ENCODE results near the gene GOLGA6C. TPM values are rescaled to one million over a fixed set of nuclear protein-coding genes. Genes with fewer than 3 reads are reported as not detected.
"Not testable (repeated sequence)": the region's sequence is repeated elsewhere in the genome, so short reads cannot be mapped to it uniquely, and the experiment has no call there.

The GOLGA6C gene
- not detected for total RNA-seq

- not testable (repeated sequence) for DNase-seq (ENCODE audit: low read depth in 2 of 3, low spot score in 2 of 3)
These were observed at the start of gene GOLGA6C for GRCh38 chr15:75258034-75258433. TSS of gene GOLGA6C (plus strand) at chr15:75258334. CDS start at chr15:75258599, 265 bp downstream.

- DNase-seq (ENCODE audit: low read depth in 2 of 3, low spot score in 2 of 3), result no peak
These were observed 49.4 kb upstream of the GOLGA6C start for GRCh38 chr15:75208501-75209288.

- DNase-seq (ENCODE audit: low read depth in 2 of 3, low spot score in 2 of 3), result no peak
These were observed 48.9 kb upstream of the GOLGA6C start for GRCh38 chr15:75209289-75209676.

- DNase-seq (ENCODE audit: low read depth in 2 of 3, low spot score in 2 of 3), result peak in 1 of 3 donors; percentile 66
These were observed 47.3 kb upstream of the GOLGA6C start for GRCh38 chr15:75210811-75211230.

- DNase-seq (ENCODE audit: low read depth in 2 of 3, low spot score in 2 of 3), result no peak
These were observed 46.5 kb upstream of the GOLGA6C start for GRCh38 chr15:75211436-75212199.

GRCh38 chr15:75212200-75212858 is 45.8 kb upstream of the GOLGA6C start:
- no peak for DNase-seq (ENCODE audit: low read depth in 2 of 3, low spot score in 2 of 3)

- DNase-seq (ENCODE audit: low read depth in 2 of 3, low spot score in 2 of 3), result no peak
These were observed 44.8 kb upstream of the GOLGA6C start for GRCh38 chr15:75213212-75213767.

- DNase-seq (ENCODE audit: low read depth in 2 of 3, low spot score in 2 of 3), result no peak
These were observed 44.3 kb upstream of the GOLGA6C start for GRCh38 chr15:75213768-75214221.

GRCh38 chr15:75214293-75215096 is 43.6 kb upstream of the GOLGA6C start:
- DNase-seq (ENCODE audit: low read depth in 2 of 3, low spot score in 2 of 3), result no peak

- no peak for DNase-seq (ENCODE audit: low read depth in 2 of 3, low spot score in 2 of 3)
These were observed 42.8 kb upstream of the GOLGA6C start for GRCh38 chr15:75215107-75216004.

- no peak for DNase-seq (ENCODE audit: low read depth in 2 of 3, low spot score in 2 of 3)
These were observed 41.1 kb upstream of the GOLGA6C start for GRCh38 chr15:75217012-75217411.

GRCh38 chr15:75217574-75217973 is 40.6 kb upstream of the GOLGA6C start:
- not testable (repeated sequence) for DNase-seq (ENCODE audit: low read depth in 2 of 3, low spot score in 2 of 3)

- not testable (repeated sequence) for DNase-seq (ENCODE audit: low read depth in 2 of 3, low spot score in 2 of 3)
These were observed 38.6 kb upstream of the GOLGA6C start for GRCh38 chr15:75219507-75219929.

GRCh38 chr15:75223688-75224087 is 34.4 kb upstream of the GOLGA6C start:
- DNase-seq (ENCODE audit: low read depth in 2 of 3, low spot score in 2 of 3), result no peak

- no peak for DNase-seq (ENCODE audit: low read depth in 2 of 3, low spot score in 2 of 3)
These were observed 33.9 kb upstream of the GOLGA6C start for GRCh38 chr15:75224281-75224680.

- not testable (repeated sequence) for DNase-seq (ENCODE audit: low read depth in 2 of 3, low spot score in 2 of 3)
These were observed 32.9 kb upstream of the GOLGA6C start for GRCh38 chr15:75225102-75225836.

GRCh38 chr15:75225951-75226732 is 32.0 kb upstream of the GOLGA6C start:
- no peak for DNase-seq (ENCODE audit: low read depth in 2 of 3, low spot score in 2 of 3)

All from hematopoietic multipotent progenitor cell (in vitro differentiated cells).